Stromal cell of bone marrow (primary cell): Measurements from ENCODE around the gene SPDYE1.
"Not testable (repeated sequence)": the region's sequence is repeated elsewhere in the genome, so short reads cannot be mapped to it uniquely, and the experiment has no call there.

Source experiments
- DNase-seq: peaks from one replicate; pipeline ENCODE4 v3.0.0-alpha.2; 2012; ENCODE audit warnings: low read depth

SPDYE1 gene

DNA sequence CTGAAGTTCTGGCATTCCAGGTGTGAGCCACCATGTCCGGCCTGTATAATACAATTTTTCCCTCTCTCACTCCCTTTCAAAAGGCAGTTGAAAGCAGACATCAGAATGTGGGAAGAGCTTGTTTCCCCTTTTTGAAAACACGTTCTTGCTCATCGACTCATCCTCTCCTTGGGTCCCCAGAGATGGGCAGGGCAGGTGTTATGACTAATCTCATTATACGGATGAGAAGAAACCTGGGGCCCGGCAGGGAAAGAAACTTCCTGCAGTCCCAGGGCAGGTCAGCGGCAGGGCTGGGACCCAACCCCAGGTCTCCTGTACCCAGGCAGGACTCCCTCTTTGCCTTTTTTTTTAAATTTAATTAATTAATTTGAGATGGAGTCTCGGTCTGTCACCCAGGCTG, 4.8 kb upstream of the SPDYE1 start:
- not testable (repeated sequence) for DNase-seq

DNA sequence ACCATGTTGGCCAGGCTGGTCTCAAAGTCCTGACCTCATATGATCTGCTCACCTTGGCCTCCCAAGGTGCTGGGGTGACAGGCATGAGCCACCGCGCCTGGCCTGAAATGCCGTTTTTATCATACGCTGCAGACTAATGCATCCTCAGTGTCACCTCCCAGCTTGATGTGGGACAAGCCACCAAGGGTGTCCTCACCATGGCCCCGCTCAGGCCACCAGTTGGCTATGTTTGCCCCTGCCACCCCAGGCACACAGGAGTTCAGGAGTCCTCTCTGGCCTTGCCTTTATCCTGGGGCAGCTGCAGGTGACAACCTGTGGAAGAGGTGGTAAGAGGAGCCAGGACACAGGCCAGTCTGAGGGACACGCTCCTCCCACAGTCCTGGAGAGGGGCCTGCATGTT, 3.0 kb upstream of the SPDYE1 start:
- not testable (repeated sequence) for DNase-seq

DNA sequence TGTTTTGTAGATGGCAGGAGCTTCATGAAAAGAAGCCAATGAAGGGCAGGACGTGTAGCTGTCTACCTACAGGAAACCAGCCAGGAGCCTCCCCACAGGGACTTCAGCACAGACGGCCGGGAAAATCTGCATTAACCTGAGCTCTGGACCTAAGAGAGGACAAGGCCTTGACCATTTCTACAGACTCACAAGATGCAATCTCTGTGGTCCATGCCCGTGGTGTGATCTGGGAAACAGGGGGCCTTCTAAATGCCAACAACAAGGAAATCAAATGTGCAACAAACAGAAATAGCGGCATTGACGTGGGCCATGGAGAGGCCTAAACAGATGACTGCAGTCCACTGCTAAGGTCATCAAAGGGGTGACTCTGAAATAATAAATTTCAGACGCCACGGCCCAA, 14.4 kb downstream of the SPDYE1 start:
- not testable (repeated sequence) for DNase-seq

DNA sequence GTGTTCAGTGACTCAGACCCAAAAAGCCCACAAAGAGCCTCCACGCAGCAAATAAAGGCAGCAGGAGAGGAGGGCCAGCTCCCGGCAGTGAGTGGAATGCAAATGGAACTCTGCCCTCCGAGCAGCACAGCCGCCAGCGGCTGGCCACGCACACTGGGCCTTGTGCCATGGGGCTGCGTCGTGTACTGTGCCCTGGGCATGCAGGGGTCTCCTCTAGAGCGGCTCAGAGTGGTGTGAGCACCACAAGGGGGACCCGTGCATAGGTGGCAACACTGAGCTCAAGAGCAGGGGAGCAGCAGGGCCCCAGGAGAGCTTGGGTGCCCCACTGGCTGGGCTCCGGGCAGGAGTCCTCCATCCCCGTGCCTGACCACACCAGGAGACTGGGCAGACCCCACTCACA, 17.4 kb downstream of the SPDYE1 start:
- DNase-seq, result not testable (repeated sequence)

DNA sequence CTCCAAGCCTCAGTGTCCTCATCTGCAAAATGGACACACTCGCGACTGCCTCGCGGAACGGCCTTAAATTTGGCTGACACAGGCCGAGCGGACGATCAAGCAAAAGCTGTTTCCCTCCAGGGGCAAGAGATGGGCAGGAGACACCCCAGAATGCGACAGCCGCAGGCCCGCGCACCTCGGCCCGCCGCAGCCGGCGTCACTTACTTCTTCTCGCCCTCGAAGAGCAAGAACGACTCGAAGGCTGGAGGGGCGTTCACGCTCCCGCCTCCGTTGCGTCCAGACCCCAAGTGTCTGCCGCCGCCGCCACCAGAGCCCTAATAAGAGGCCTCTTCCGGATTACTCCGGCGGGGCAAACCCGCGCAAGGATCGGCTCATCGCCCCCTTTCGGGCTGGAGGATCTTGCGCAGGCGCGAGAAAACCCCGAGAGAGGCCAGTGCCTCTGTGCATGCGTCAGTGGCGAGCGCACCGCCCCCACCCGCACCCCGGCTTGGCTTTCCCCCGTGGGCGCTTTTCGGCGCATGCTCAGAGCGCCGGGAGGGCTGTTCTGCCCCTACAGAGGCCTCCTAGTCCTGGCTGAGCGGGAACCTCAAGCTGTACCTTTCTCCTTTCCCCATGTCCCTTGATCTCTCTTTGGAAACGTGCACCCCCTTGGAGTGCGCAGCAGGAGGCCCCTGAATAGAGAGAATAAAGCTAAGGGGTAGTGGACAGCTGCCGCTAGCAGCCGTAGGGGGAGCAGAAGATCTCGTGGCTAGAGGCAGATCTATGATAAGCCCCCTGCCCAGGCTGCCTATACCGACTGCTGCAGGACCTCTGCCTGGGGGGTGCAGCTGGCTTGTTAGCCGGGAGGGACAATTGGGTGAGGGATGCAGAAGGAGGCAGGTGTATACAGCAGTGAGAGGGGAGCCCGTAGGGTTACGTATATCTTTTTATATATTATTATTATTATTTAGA, 21.4 kb downstream of the SPDYE1 start:
- DNase-seq, result peak; percentile 92

DNA sequence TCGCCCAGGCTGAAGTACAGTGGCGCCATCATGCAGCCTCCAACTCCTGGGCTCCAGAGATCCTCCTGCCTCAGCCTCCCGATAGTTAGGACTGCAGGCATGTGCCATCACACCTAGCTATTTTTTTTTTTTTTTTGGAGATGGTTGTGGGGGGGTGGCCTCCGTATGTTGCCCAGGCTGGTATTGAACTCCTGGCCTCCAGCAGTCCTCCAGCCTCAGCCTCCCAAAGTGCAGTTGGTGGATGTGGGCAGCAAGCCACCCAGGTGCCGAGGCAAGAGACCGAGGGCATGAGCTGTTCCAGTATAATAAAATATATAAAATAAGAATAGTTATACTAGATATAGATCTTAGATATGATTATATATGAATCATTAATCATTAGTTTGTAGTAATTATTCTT, 22.1 kb downstream of the SPDYE1 start:
- DNase-seq, result not testable (repeated sequence)

DNA sequence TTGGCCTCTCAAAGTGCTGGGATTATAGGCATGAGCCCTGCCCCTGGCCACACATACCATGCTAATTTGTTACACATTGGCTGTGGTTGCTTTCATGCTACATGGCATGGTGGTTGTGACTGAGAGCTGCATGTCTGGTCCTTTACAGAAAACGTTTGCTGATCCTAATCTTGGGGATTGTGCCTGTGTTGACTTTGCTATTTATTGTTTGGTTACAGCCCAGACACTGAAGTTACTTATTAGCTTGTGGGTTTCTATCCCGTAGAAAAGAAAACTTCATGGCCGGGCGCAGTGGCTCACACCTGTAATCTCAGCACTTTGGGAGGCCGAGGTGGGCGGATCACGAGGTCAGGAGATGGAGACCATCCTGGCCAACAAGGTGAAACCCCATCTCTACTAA, 24.4 kb downstream of the SPDYE1 start:
- DNase-seq, result not testable (repeated sequence)

DNA sequence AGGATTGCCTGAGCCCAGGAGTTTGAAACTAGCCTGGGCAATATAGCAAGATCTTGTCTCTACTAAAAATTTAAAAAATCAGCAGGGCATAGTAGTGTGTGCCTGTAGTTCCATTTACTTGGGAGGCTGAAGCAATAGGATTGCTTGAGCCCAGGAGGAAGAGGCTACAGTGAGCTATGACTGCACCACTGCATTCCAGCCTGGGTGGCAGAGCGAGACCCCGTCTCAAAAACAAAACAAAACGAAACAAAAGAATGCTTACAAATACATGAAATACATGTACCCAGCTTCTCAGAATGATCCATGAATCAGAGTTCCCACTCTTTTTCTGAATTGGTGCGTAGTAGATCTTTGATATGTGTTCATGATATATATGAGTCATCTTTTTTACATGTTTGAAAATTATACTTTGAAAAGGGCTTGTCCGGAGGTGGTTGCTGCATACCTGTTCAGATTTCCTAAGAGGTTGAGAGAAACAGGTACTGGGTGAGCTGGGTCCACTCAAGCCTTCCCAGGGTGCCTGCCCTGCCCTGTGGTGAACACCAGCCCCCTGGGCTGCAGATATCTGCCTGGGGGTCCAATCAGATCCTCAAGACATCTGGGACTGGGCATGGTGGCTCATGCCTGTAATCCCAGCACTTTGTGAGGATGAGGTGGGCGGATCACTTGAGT, 25.2 kb downstream of the SPDYE1 start:
- DNase-seq, result not testable (repeated sequence)

DNA sequence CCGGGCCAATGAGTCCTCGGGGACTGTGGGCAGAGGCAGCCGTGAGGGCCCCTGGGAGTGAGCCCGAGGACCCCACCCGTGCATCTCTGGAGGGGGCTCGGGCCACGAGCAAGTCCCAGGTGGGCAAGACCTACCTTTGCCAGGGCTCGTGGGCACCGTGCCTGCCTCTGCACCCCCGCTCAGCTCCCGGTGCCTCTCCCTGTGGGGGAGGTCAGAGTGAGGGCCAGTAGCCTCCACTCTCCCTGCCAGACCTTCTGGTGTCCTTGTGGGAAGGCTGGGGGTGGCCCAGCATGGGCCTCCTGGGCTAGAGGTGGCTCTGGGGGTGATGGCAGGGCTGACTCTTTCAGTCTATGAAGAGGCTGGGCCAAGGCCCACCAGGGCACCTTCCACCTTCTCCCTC, 31.7 kb downstream of the SPDYE1 start:
- DNase-seq, result not testable (repeated sequence)

DNA sequence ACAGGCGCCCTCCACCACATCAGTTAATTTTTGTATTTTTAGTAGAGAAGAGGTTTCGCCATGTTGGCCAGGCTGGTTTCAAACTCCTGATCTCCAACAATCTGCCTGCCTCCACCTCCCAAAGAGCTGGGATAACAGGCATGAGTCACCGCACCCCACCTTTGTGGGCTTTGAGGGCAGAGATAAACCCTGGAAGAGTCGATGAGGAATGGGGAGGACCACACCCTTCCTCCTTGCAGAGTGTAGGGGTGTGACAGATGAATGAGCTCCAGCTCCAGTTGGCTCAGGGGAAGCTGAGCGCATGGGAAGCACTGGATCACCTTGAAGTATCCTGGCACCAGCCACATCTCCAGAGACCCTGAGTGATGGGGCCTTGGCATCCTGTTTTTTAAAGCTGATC, 32.3 kb downstream of the SPDYE1 start:
- not testable (repeated sequence) for DNase-seq

DNA sequence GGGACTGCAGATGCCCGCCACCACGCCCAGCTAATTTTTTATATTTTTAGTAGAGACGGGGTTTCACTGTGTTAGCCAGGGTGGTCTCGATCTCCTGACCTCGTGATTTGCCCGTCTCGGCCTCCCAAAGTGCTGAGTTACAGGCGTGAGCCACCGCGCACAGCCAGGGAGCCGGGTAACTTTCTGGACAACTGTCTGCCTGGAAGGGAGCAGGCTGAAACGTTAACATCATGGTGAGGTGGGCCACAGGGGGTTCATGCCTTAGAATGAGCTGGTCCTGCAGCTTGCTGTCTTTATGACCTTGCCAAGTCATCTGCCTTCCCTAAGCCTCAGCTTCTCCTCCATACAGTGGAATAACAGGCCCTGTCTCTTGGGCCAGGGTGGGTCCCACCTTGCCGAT, 33.6 kb downstream of the SPDYE1 start:
- DNase-seq, result not testable (repeated sequence)

DNA sequence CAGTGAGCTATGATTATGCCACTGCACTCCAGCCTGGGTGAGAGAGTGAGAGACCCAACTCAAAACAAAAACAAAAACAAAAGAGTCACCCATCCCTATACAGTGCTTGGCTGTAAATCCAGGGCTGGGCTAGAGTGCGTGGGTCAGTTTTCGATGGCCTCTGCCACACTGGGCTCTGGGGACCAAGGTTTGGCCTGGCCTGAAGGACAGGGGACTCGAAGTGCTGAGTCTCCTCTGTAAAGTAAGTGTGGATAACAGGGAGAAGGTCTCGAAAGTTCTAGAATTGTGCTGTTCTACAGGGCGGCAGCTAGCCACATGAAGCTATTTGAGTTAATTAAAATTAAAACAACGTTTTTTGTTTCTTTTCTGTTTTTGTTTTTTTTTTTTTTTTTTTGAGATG, 34.3 kb downstream of the SPDYE1 start:
- DNase-seq, result not testable (repeated sequence)

DNA sequence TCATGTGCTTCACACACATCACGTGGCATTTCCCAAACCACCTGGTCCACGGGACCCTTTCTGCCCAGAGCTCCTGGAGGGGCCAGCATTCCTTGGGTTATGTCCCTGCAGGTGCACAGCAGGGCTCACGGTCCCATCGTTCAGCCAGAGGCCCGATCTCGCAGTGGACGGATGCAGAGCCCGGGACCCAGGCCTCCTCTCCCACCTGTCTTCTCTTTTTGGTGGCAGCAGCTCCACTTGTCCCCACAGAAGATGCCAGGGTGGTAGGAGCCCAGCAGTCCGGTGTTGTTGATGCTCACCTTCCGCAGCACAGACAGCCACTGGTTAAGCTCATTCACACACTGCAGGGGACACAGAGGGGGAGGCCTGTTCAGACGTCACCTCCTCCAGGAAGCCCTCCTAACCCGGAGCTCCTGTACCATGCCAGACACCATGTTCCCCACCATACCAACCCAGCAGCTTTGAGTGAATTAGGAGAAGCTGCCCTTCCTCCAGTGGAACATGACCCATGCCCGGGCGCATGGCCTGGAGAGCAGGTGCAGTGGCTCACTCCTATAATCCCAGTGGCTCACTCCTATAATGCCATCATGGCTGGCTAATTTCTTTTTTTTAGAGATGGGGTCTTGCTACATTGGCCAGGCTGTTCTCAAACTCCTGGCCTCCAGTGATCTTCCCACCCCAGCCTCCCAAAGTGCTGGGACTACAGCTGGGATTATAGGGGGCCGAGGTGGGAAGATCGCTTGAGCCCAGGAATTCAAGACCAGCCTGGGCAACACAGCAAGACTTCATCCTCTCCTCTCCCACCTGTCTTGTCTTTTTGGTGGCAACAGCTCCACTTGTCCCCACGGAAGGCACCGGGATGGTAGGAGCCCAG, 36.5 kb downstream of the SPDYE1 start:
- not testable (repeated sequence) for DNase-seq

DNA sequence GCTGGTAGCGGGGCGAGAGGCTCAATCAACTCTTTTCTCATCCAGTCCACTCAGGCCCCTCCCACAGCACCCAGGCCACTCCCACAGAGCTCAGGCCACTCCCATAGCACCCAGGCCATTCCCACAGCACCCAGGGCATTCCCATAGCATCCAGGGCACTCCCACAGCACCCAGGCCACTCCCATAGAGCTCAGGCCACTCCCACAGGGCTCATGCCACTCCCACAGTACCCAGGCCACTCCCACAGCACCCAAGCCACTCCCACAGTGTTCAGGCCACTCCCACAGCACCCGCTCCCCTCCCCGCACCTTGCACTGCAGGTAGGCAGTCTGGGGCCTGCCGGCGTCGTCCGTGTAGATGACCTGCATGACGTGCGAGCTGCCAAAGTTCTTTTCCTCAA, 38.7 kb downstream of the SPDYE1 start:
- DNase-seq, result not testable (repeated sequence)

DNA sequence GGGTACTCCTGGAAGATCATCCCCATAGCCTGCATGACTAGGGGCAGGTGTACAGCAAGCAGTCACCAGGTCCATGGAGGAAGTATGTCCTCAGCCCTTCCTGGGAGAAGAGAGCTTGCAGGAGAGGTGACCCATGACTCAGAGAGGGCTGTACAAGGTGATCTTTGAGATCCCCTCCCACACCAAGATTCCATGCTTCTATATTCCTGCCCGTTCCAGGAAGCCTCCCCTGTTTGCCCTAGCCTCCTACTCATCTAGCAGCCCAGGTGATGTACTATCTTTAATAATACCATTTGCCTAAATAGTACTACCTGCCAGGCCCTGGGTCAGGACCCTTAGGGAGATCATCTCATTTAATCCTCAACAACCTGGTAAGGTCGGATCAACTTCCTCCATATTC, 40.3 kb downstream of the SPDYE1 start:
- not testable (repeated sequence) for DNase-seq

DNA sequence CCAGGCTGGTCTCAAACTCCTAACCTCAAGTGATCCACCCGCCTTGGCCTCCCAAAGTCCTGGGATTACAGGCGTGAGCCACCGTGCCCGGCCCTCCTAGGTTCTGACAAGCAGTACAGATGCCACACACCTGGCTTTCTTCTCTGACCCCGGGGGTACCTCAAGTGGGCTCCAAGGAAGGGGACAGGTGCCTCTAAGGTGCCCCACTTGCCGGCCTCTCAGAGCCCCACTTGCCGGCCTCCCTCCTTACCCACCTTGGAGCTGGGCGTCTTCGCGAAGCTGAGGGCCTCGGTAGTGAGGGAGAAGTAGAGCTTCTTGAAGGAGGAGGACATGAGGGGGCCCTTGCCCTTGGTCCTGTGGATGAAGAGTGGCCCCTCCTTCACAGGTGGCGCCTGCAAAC, 40.9 kb downstream of the SPDYE1 start:
- DNase-seq, result not testable (repeated sequence)

DNA sequence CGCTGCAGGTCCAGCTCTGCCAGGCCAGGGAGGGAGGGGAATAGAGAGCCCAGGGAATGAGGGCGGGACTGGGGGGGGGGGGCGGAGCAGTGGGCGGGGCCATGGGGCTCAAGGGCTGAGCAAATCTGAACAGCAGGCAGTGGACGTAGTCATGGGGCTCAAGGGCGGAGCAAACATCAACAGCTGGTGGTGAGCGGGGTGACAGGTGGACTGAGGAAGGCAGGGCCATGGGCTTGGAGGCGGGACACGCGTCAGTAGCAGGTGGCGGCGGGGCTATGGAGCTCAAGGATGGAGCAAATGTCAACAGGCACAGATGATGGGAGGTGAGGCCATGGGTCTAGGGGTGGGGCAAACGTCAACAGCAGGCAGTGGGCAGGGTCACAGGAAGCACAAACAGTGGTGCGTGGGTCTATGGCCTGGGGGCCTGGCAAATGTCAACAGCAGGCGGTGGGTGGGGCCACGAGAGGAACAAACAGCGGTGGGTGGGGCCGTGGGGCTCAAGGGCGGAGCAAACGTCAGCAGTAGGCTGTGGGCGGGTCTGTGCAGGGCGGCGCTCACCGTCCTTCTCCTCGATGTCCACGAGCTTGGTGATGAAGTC, 41.4 kb downstream of the SPDYE1 start:
- DNase-seq, result not testable (repeated sequence)

DNA sequence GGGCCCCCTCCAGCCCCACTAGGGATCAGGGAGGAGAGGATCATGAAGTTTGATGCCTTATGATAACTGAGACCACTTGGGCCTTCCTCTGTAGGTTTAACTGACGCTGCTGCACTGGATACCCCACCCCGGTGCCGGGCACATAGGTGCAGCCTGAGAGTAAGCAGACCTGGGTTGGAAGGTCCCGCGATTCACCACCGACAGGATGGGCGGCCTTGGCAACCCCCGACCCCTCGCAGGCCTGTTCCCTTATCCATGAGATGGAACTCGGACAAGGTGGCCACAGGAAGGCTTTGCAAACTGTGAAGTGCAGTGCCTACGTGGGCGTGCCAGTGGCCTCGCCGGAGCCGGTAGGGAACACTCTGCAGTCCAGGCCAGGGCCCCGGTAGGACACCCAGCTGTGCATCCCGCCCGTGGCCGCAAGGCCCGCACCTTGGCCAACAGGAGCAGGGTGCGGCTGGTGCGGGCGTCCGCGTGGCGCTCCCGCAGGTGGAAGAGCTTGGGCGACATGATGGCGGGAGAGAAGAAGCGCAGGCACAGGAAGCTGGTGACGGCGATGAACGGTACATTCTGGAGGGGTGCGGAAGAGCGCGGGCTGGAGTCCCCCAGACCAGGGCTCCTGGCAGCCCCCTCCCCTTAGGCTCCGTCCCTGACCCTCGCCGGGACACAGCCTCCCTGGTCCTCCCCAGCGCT, 42.2 kb downstream of the SPDYE1 start:
- DNase-seq, result not testable (repeated sequence)

DNA sequence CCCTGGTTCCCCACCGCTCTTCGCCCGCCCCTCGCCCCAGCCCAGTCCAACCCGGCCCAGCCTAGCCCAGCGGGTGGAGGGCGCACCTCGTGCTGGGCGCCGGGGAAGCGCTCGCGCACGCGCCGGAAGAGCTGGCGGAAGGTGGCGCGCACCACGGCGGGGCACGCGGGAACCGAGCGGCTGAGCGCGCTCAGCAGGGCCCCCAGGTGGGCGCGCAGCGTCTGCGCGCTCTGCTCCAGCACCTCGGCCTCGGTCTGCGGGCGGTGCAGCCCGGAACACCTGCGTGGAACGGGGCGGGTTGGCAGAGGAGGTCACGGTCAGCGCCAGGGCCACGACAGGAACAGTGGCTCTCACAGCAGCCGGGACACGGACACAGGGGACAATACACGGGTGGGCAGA, 42.8 kb downstream of the SPDYE1 start:
- DNase-seq, result not testable (repeated sequence)

DNA sequence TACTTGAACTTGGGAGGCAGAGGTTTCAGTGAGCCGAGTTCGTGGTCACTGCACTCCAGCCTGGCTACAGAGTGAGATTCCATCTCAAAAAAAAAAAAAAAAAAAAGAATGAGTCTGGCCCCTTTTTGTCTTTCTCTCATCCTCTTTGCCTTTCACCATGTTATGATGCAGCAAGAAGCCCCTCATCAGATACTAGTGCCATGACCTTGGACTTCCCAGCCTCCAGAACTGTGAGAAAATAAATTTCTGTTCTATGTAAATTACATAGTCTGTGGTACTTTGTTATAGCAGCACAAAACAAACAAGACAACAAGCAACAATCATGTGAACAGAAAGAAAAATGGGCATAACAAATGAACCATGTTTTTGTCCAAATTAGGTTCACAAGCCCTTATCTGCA, 44.5 kb downstream of the SPDYE1 start:
- DNase-seq, result no peak

DNA sequence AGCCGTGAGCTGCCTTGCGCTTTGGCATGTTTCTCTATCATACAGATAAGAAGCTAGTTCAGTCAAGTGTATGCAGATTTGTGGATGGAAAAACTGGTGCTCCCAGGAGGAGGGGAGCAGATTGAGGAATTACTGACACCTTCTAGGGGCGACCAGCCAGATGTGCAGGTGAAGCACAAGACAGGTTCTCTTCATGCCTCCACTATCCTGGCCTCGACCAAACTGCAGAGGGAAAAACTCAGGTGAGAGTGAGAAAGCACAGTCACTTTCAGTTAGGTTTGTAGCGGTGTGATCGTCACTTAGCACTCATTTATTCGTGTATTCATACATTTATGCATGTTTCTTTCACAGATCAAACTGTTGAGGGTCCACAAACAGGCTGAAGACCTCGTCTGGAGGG, 46.2 kb downstream of the SPDYE1 start:
- DNase-seq, result no peak
